ENCODE measurements around the gene SRGAP2B.
"Not testable (repeated sequence)": the region's sequence is repeated elsewhere in the genome, so short reads cannot be mapped to it uniquely, and the experiment has no call there.

- TF ChIP-seq, protein P1, sequence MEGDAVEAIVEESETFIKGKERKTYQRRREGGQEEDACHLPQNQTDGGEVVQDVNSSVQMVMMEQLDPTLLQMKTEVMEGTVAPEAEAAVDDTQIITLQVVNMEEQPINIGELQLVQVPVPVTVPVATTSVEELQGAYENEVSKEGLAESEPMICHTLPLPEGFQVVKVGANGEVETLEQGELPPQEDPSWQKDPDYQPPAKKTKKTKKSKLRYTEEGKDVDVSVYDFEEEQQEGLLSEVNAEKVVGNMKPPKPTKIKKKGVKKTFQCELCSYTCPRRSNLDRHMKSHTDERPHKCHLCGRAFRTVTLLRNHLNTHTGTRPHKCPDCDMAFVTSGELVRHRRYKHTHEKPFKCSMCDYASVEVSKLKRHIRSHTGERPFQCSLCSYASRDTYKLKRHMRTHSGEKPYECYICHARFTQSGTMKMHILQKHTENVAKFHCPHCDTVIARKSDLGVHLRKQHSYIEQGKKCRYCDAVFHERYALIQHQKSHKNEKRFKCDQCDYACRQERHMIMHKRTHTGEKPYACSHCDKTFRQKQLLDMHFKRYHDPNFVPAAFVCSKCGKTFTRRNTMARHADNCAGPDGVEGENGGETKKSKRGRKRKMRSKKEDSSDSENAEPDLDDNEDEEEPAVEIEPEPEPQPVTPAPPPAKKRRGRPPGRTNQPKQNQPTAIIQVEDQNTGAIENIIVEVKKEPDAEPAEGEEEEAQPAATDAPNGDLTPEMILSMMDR (conservative IDR thresholded peaks at IDR 0.05) = not testable (repeated sequence)
- TF ChIP-seq EZH2 (IDR thresholded peaks at IDR 0.05; ENCODE audit: low read depth) = not testable (repeated sequence)
Measured at GRCh38 chr1:145076877-145077276, 18.3 kb downstream of the SRGAP2B start.

Data from PC-9 (cell line).